K562 (cell line): ENCODE measurements around the gene S100A2. TPM values are rescaled to one million over a fixed set of nuclear protein-coding genes. Genes with fewer than 3 reads are reported as not detected.

Experiments used
- ATAC-seq: fragments of 200-7000 bp; cut with Tn5 transposase; 3 replicates; pipeline ENCODE4 v1.9.1; 2020; ENCODE audit warnings: moderate library complexity
- BruUV-seq: library from RNA; stranded (reverse); fragments of 400-500 nt; replicated peaks from 2 replicates; lab custom pipeline; 2021; lab: Mats Ljungman, UMichigan
- CTCF ChIA-PET: fragments of 300-600 bp; formaldehyde crosslinking; extraction: SDS; loops from one replicate; lab custom pipeline; 2021; ENCODE audit warnings: low intra/inter-chr PET ratio; lab: Yijun Ruan, JAX
- POLR2A ChIA-PET: fragments of 300-600, 350-650 bp; sonication (Branson Sonifier 250); formaldehyde crosslinking; extraction: SDS; loops from one replicate; lab custom pipeline; 2021; ENCODE audit warnings: antibody characterized with exemption, inconsistent platforms; lab: Yijun Ruan, JAX
- DNase-seq, 4 experiments: peaks; one replicate each; pipeline versions ENCODE4 v3.0.0 to v3.0.0-alpha.2; 2011 to 2018; ENCODE audit warnings: low spot score in 3 of 4, mixed read lengths in 3 of 4; ENCODE audit errors: extremely low read depth in 1 of 4
- FAIRE-seq: peaks from 2 replicates; lab custom pipeline; 2011; peaks lifted over from hg19 to GRCh38; lab: Jason Lieb, UNC
- H2AFZ ChIP-seq: 2 replicates; pipeline ENCODE4 v1.6.0; 2011; ENCODE audit warnings: low read depth, low read length, control low read depth, inconsistent platforms
- H3K27ac ChIP-seq: fragments of 200-600 bp; 3 replicates; pipeline ENCODE4 v1.8.0; 2011; ENCODE audit warnings: low read depth, mild to moderate bottlenecking, control low read depth, inconsistent platforms, low read length, moderate library complexity, mixed read lengths; ENCODE audit errors: extremely low read depth
- H3K27me3 ChIP-seq, 2 experiments: fragments of 300-600 bp in 1 of 2; 2 replicates in 1 of 2; 3 replicates in 1 of 2; pipeline versions ENCODE4 v1.6.0 to v1.8.0; 2011; ENCODE audit warnings: inconsistent platforms in 2 of 2, low read length in 2 of 2, mild to moderate bottlenecking in 1 of 2, mixed read lengths in 1 of 2, moderate library complexity in 1 of 2; ENCODE audit not compliant: control insufficient read depth in 2 of 2, insufficient read depth in 2 of 2
- H3K36me3 ChIP-seq: fragments of 300-600 bp; 3 replicates; pipeline ENCODE4 v1.8.0; 2011; ENCODE audit warnings: mild to moderate bottlenecking, low read length, inconsistent platforms; ENCODE audit not compliant: control insufficient read depth, insufficient read depth
- H3K4me1 ChIP-seq, 2 experiments: fragments of 200-600 bp in 1 of 2; replicated peaks in 1 of 2; 2 replicates in 1 of 2; 3 replicates in 1 of 2; pipeline versions ENCODE4 v1.5.1 to v1.8.0; 2011; ENCODE audit warnings: inconsistent platforms in 2 of 2, low read length in 2 of 2, mild to moderate bottlenecking in 1 of 2, mixed read lengths in 1 of 2, moderate library complexity in 1 of 2; ENCODE audit not compliant: control insufficient read depth in 2 of 2, insufficient read depth in 2 of 2
- H3K4me2 ChIP-seq: 2 replicates; pipeline ENCODE4 v1.6.1; 2011; ENCODE audit warnings: low read length, control low read depth, inconsistent platforms, mixed read lengths; ENCODE audit not compliant: insufficient read depth
- H3K4me3 ChIP-seq: fragments of 200-600 bp; sonication (generic), shearing (Covaris generic); 2 replicates; pipeline ENCODE4 v1.5.1; 2016; ENCODE audit warnings: control low read depth, inconsistent platforms
- H3K79me2 ChIP-seq: fragments of 200-600 bp; 3 replicates; pipeline ENCODE4 v1.8.0; 2011; ENCODE audit warnings: low read length, inconsistent platforms; ENCODE audit not compliant: control insufficient read depth, insufficient read depth
- H3K9ac ChIP-seq, 2 experiments: 2 replicates each; pipeline versions ENCODE4 v1.6.0 to v1.6.1; 2011; ENCODE audit warnings: low read depth in 2 of 2, low read length in 2 of 2, control low read depth in 1 of 2, inconsistent platforms in 1 of 2, mild to moderate bottlenecking in 1 of 2, mixed read lengths in 1 of 2; ENCODE audit not compliant: insufficient read depth in 1 of 2
- H3K9me1 ChIP-seq: one replicate; pipeline ENCODE4 v1.6.0; 2011; ENCODE audit warnings: inconsistent platforms, mild to moderate bottlenecking, low read length, moderate library complexity; ENCODE audit not compliant: control insufficient read depth, insufficient read depth
- H3K9me3 ChIP-seq: replicated peaks from 2 replicates; pipeline ENCODE4 v1.5.1; 2011; ENCODE audit warnings: low read depth, low read length, inconsistent platforms; ENCODE audit not compliant: control insufficient read depth, insufficient read depth
- H4K20me1 ChIP-seq: replicated peaks from 2 replicates; pipeline ENCODE4 v1.6.1; 2011; ENCODE audit warnings: low read length, inconsistent platforms, mixed read lengths; ENCODE audit not compliant: control insufficient read depth, insufficient read depth
- C11orf30 ChIP-seq: fragments of 450-650 bp; IDR thresholded peaks from 2 replicates; pipeline ENCODE4 v1.6.1; 2016; ENCODE audit warnings: low read depth, mild to moderate bottlenecking
- CHD4 ChIP-seq: fragments of 200-600 bp; sonication (generic); IDR thresholded peaks from 3 replicates; pipeline ENCODE4 v1.6.1; 2012; ENCODE audit warnings: low read depth, mild to moderate bottlenecking, mixed read lengths, low read length, inconsistent platforms; ENCODE audit not compliant: insufficient read depth, insufficient replicate concordance, poor library complexity, severe bottlenecking
- GTF2E2 ChIP-seq: fragments of 200-800 bp; sonication (Bioruptor generic); IDR thresholded peaks from 2 replicates; pipeline ENCODE4 v1.6.1; 2016; ENCODE audit warnings: missing genetic modification characterization, missing compliant biosample characterization
- JUND ChIP-seq, 2 experiments: IDR thresholded peaks; 2 replicates in 1 of 2; 3 replicates in 1 of 2; pipeline ENCODE4 v1.6.1; 2011; ENCODE audit warnings: borderline replicate concordance in 2 of 2, low read depth in 2 of 2, low read length in 2 of 2, improper control_type of control experiment in 1 of 2, missing biosample characterization in 1 of 2, missing genetic modification characterization in 1 of 2, missing genetic modification reagents in 1 of 2
- KDM1A ChIP-seq, 2 experiments: fragments of 450-650 bp; IDR thresholded peaks; 2 replicates each; pipeline ENCODE4 v1.6.1; 2016; ENCODE audit warnings: mild to moderate bottlenecking in 2 of 2
- NCOR1 ChIP-seq: fragments of 450-650 bp; IDR thresholded peaks from 2 replicates; pipeline ENCODE4 v1.6.1; 2016; ENCODE audit warnings: mild to moderate bottlenecking, moderate library complexity
- NFE2 ChIP-seq: IDR thresholded peaks from 2 replicates; pipeline ENCODE4 v1.6.1; 2014; ENCODE audit warnings: antibody characterized with exemption, low read depth
- RAD51 ChIP-seq: fragments of 450-650 bp; IDR thresholded peaks from 2 replicates; pipeline ENCODE4 v1.7.1; 2016; ENCODE audit warnings: low read depth, mild to moderate bottlenecking, borderline replicate concordance
- SMC3 ChIP-seq: conservative IDR thresholded peaks from 2 replicates; pipeline ENCODE4 v1.6.1; 2011; ENCODE audit warnings: low read depth, low read length, improper control_type of control experiment; ENCODE audit not compliant: insufficient read depth
- ZNF766 ChIP-seq: fragments of 200-800 bp; sonication (Bioruptor generic); conservative IDR thresholded peaks from 2 replicates; pipeline ENCODE4 v1.6.1; 2016; ENCODE audit warnings: missing genetic modification characterization, missing compliant biosample characterization
- WGBS: fragments of 100-300 bp; shearing (Covaris generic); methylation state at CpG from one replicate; pipeline ENCODE4 v1.1.6; 2016; ENCODE audit warnings: low coverage, mixed read lengths; ENCODE audit not compliant: insufficient coverage; ENCODE audit errors: missing lambda C conversion rate; 5-methylcytosine and 5-hydroxymethylcytosine counted together
- in situ Hi-C: fragments of 300-500 bp; cut with MboI; formaldehyde crosslinking; loops from 4 replicates; pipeline ENCODE4 v1.15.0; 2018; ENCODE audit warnings: inconsistent platforms, mixed read lengths
- intact Hi-C: fragments of 100-400 bp; cut with micrococcal nuclease; formaldehyde crosslinking; loops from 2 replicates; pipeline ENCODE4 v1.14.2; 2022
- polyA plus RNA-seq, 8 experiments: library from polyadenylated mRNA; depleted of rRNA in 4 of 8; stranded (reverse) in 5 of 8; unstranded in 3 of 8; fragments of >200 nt; fragmentation: Nextera tagmentation in 2 of 8; fragmentation: Illumina TruSeq in 1 of 8; extraction: Ambion mirVana in 2 of 8; extraction: Trizol in 1 of 8; gene quantifications; 2 replicates each; pipeline versions ENCODE4 v1.2.1 to v1.2.3, GENCODE V29; 2011 to 2014; ENCODE audit warnings: inconsistent platforms in 1 of 8, missing spikeins in 1 of 8
- total RNA-seq, 7 experiments: library from RNA; depleted of rRNA in 6 of 7; stranded (reverse); fragments of >200 nt in 6 of 7; fragmentation: Illumina TruSeq in 2 of 7; extraction: Trizol in 2 of 7; gene quantifications; 2 replicates each; pipeline versions ENCODE4 v1.2.1 to v1.2.3, GENCODE V29; 2011 to 2021; ENCODE audit warnings: low replicate concordance in 1 of 7
- TF ChIP-seq, protein P1 (sequence below): sonication (generic); formaldehyde crosslinking; IDR thresholded peaks from 2 replicates; pipeline ENCODE4 v1.5.0; 2020; ENCODE audit warnings: missing genetic modification reagents

S100A2 gene
- total and polyA plus RNA-seq, 9 of the 15 experiments (the other 6 are each of a cell fraction or from before 2014, with no cell fraction given), result 0.28 to 0.65 (median 0.44) TPM; not detected in 4

DNA sequence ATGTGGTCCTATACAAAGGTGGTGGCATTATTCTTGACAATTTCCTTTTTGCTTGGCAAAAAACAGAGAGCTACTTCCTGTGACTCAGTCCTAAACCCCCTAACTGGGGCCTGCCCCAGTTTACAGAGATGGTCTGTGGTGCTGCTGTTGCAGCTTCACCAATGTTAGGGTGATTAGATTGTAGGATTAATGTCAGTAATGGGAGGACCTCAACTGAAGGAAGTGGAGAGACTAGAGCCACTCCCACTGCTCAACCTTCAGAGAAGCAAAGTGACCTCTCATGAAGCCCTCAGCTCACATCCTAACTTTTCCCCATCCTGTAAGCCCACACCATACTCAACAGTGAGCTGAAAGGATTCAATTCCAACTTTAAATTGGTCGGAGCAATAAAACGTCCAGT is 33.5 kb downstream of the S100A2 start (continued):
- no peak for TF ChIP-seq NCOR1
- no peak for TF ChIP-seq JUND (IDR thresholded peaks at IDR 0.05; ENCODE audit: borderline replicate concordance, low read depth, low read length)
- no peak for TF ChIP-seq JUND (tag; IDR thresholded peaks at IDR 0.05; ENCODE audit: borderline replicate concordance, low read depth, low read length)
- TF ChIP-seq NFE2, result no peak
- no peak for TF ChIP-seq GTF2E2 (tag)
- no peak for TF ChIP-seq RAD51
- no peak for TF ChIP-seq C11orf30

DNA sequence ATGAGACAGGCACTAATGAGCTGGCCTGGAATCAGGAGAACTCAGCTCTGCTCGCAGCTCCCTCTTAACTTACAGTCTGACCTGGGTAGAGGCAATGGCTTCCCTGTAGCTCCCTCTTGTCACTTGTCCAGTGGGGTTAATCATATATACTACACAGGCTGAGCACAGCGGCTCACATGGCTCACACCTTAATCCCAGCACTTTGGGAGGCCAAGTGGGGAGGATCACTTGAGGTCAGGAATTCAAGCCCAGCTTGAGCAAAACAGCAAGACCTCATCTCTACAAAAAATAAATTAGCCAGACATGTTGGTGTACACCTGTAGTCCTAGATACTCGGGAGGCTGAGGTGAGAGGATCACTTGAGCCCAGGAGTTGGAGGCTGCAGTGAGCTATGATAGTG is 34.0 kb downstream of the S100A2 start:
- H3K9me1 ChIP-seq, result no peaks in the 10 kb centered on the region
- POLR2A ChIA-PET, result interaction anchor here (0.8 to 1.4 kb wide), 3 partner anchors 9 to 13 kb away, joined by 3 to 7 read pairs (median 5); partner anchors contain the start of gene S100A5
- FAIRE-seq, result no peak
- CTCF ChIA-PET, result no interaction called here
- no peak overlapping the region for H3K4me2 ChIP-seq
- no peak for ATAC-seq
- intact Hi-C loops, result loop anchor here (1.0 to 5.0 kb wide), 2 partner anchors 37 to 101 kb away; partner anchors contain the start of gene CHTOP
- DNase-seq, result no peak
- H3K4me1 ChIP-seq, result peaks cover 38 to 41% of the 10 kb centered on the region in 2 experiments
- no peak overlapping the region for H3K9ac ChIP-seq
- WGBS, result 64% methylated on average over 3 of the region's 3 CpGs
- H3K27ac ChIP-seq, result no peak overlapping the region
- TF ChIP-seq SMC3 (no peak), ZNF766 (CRISPR knock-in tag) (no peak), CHD4 (no peak), KDM1A (IDR thresholded peaks at IDR 0.05) (no peak)
- TF ChIP-seq, protein P1, sequence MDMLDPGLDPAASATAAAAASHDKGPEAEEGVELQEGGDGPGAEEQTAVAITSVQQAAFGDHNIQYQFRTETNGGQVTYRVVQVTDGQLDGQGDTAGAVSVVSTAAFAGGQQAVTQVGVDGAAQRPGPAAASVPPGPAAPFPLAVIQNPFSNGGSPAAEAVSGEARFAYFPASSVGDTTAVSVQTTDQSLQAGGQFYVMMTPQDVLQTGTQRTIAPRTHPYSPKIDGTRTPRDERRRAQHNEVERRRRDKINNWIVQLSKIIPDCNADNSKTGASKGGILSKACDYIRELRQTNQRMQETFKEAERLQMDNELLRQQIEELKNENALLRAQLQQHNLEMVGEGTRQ (CRISPR knock-in tag), result no peak
- in situ Hi-C loops, result loop anchor here (5.0 kb wide), 1 partner anchor 36 kb away; the partner anchor contains the start of gene S100A2
- H3K4me3 ChIP-seq, result no peak overlapping the region
- H2AFZ ChIP-seq, result 0 out of 2 replicates have a peak overlapping the region, but pooled peaks have one; percentile 54
- no peaks in the 10 kb centered on the region; the same call in 2 of the 3 replicates for H3K79me2 ChIP-seq
- no peaks in the 10 kb centered on the region for H3K27me3 ChIP-seq
- no peaks in the 10 kb centered on the region for H3K9me3 ChIP-seq
- H3K36me3 ChIP-seq, result no peaks in the 10 kb centered on the region
- no TSS peak for BruUV-seq
- H4K20me1 ChIP-seq, result no peaks in the 10 kb centered on the region
